ENCODE measurements around the gene CAPZA2.

GRCh38 chr7:116888895-116889294 is 26.5 kb downstream of the CAPZA2 start:
- TF ChIP-seq ZNF768 (tag by site-specific recombination; IDR thresholded peaks at IDR 0.05) (no peak), ZNF19 (tag by site-specific recombination; IDR thresholded peaks at IDR 0.05; ENCODE audit: low read depth) (no peak), ZNF184 (tag by site-specific recombination; IDR thresholded peaks at IDR 0.05) (no peak), ZFP41 (tag by site-specific recombination; IDR thresholded peaks at IDR 0.05; ENCODE audit: borderline replicate concordance) (no peak), ZNF747 (tag by site-specific recombination; IDR thresholded peaks at IDR 0.05) (no peak), PRDM1 (tag by site-specific recombination; IDR thresholded peaks at IDR 0.05) (no peak), RBAK (tag by site-specific recombination; IDR thresholded peaks at IDR 0.05) (no peak)

Measured in HEK293 (cell line).